ENCODE data around the gene RPS6KA5.

DNA sequence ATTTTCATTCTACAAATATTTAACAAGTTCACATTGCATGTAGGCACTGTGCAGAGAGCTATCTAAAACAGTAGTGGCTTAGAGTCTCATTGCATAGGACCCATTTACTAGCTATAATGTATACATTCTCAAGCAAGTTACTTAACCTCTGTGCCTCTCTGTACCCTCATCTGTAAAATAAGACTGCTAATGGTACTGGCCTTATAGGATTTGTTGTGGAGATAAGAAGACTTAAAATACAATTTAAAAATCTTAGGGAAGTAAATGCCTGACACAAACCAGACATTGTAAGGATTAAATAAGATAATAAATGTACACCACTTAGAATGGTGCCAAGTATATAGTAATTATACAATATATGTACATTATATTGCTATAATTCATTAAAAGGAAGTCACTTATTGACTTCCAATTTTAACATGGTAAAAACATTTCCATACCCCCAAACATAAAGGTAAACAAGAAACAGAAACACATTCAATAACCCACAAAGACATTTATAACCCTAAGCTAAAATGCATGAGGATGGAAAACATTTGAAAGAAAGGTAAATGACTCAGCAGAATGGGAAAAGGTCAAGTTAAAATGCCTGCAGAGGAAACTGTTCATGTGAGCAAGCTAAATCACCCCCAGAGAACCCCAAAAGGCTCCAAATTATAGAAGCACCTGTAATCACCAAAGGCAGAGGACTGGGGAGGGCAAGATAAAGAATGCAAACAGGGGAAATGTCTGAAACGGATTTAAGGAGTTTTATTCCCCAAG, 30.8 kb downstream of the RPS6KA5 start:
- TF ChIP-seq, protein P1, sequence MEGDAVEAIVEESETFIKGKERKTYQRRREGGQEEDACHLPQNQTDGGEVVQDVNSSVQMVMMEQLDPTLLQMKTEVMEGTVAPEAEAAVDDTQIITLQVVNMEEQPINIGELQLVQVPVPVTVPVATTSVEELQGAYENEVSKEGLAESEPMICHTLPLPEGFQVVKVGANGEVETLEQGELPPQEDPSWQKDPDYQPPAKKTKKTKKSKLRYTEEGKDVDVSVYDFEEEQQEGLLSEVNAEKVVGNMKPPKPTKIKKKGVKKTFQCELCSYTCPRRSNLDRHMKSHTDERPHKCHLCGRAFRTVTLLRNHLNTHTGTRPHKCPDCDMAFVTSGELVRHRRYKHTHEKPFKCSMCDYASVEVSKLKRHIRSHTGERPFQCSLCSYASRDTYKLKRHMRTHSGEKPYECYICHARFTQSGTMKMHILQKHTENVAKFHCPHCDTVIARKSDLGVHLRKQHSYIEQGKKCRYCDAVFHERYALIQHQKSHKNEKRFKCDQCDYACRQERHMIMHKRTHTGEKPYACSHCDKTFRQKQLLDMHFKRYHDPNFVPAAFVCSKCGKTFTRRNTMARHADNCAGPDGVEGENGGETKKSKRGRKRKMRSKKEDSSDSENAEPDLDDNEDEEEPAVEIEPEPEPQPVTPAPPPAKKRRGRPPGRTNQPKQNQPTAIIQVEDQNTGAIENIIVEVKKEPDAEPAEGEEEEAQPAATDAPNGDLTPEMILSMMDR (conservative IDR thresholded peaks at IDR 0.05; ENCODE audit: low read depth, low read length), result no peak
- TF ChIP-seq EZH2phosphoT487 (IDR thresholded peaks at IDR 0.05; ENCODE audit: borderline replicate concordance, low read length), result no peak

All from PC-3 (cell line).